GM21576 (cell line): ENCODE results near the gene MYL6B.

Experiments used
- ATAC-seq: cut with Tn5 transposase; IDR thresholded peaks from one replicate; pipeline ENCODE4 v1.9.1; 2021; ENCODE audit warnings: mild to moderate bottlenecking, moderate library complexity; ENCODE audit not compliant: unreplicated experiment

Gene MYL6B

GRCh38 chr12:56204275-56204674 is 51.9 kb downstream of the MYL6B start:
- no peak for ATAC-seq

GRCh38 chr12:56205445-56205844 is 53.1 kb downstream of the MYL6B start:
- no peak for ATAC-seq

- ATAC-seq = no peak
These were observed 54.2 kb downstream of the MYL6B start for GRCh38 chr12:56206452-56207166.
